Dedifferentiated amniotic fluid mesenchymal stem cell (primary cell): ENCODE results near the gene CRTC1.
"Not testable (repeated sequence)": the region's sequence is repeated elsewhere in the genome, so short reads cannot be mapped to it uniquely, and the experiment has no call there.

Source experiments
- DNase-seq: peaks from one replicate; pipeline ENCODE4 v3.0.0-alpha.2; 2016; ENCODE audit errors: extremely low spot score

CRTC1 gene

GRCh38 chr19:18669883-18670282, 13.6 kb upstream of the CRTC1 start:
- DNase-seq = no peak

- no peak for DNase-seq
Measured at GRCh38 chr19:18670312-18670711, 13.2 kb upstream of the CRTC1 start.

DNA sequence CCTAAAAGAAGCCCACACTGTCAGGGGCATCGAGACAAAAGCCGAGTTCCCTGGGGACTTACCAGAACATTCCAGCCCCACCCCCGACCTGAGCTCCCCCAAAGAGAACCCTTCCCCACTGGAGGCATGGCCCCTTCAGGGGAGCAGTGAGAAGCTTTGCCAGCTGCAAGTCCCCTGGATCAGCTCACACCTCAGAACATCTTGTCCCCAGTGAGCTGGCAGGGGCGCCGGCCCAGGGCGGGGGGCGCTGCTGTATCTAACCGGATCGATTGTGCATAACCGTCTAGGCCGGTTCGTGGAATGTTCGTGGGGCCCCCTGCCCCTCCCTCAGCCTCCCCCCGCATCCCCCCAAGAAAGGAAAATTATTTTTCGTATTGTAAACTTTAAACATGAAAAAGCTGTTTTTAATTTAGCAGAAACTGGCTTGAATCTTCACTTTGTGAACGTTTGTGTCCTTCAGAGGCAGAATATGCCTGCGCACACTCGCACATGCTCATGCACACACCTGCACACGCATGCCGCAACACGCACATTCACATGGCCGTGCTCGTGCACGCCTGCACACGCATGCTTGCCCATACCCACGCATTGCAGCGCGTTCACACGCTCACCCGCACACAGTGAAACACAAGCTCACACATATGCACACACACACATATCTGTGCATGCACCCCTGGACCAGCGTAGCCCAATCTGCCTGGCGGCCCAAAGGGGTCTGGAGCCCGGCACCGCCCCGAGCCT, 12.0 kb upstream of the CRTC1 start:
- no peak for DNase-seq

DNA sequence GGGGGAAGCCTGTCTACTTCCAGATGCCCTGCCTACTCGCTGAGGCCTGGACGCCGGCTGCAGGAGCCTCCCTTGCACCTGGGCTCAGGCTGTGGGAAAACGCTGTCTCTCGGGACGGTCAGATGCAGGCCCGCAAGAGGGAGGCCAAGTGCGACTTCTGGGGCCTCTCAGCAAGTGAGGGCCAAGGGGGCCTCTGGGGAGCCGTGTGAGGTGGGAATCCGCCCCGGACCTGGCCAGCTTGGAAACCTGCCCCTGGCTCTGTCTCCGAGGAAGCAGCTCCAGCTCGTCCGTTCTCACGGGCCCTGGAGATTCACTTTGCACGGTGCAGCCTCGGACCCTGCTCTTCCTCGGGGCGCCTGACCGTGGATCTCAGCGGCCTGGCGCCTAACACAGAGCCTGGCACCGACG, 11.4 kb upstream of the CRTC1 start:
- no peak for DNase-seq

GRCh38 chr19:18672606-18673337, 10.7 kb upstream of the CRTC1 start:
- no peak for DNase-seq

DNA sequence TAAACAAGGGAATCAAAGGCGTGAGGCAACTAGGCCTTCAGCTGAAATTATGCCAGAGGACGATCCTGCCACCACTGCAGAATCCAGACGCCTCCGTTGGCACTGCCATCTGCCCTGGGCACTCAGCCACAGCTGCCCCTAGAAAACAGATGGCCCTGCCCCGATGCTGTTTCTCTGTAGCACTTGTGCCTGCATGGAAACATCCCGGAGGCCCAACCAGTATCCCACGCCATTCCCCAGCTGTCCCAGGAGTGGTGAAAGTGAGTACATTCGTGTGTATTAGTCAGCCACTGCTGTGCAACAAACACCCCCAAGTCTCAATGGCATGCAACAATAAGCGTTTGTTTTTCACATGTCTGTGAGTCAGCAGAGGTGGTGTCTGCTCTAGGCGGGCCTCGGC, 8.9 kb upstream of the CRTC1 start:
- no peak for DNase-seq

GRCh38 chr19:18675779-18676178, 7.7 kb upstream of the CRTC1 start:
- DNase-seq = no peak

GRCh38 chr19:18676692-18677091, 6.8 kb upstream of the CRTC1 start:
- DNase-seq = no peak

DNA sequence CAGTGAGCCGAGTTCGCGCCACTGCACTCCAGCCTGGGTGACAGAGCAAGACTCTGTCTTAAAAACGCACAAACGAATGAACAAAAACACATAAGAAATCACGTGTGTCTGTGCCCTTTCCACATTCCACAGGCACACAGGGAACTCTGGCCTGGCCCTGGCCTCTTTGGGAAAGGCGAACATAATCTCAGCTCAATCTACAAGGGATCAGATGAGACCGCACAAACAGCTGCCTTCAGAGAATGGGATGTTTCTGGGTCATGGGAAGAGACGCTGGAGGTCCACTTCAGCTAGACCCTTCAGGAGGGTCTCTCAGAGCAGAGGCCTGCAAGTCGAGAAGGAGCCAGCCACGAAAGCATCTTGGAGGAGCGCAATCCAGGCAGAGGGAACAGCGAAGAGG, 6.3 kb upstream of the CRTC1 start:
- no peak for DNase-seq

DNA sequence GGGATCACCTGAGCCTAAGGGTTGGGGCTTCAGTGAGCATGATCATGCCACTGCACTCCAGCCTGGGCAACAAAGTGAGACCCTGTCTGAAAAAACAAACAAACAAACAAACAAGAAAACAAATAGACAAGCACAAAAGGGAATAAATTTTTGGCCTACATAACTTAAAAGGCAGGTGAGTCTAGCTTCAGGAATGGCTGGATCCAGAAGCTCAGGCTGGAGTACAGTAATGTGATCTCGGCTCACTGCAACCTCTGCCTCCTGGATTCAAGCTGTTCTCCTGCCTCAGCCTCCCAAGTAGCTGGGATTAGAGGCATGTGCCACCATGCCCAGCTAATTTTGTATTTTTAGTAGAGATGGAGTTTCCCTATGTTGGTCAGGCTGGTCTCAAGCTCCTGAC, 3.3 kb upstream of the CRTC1 start:
- DNase-seq = not testable (repeated sequence)

GRCh38 chr19:18682807-18683108, 722 bp upstream of the CRTC1 start:
- DNase-seq = no peak

DNA sequence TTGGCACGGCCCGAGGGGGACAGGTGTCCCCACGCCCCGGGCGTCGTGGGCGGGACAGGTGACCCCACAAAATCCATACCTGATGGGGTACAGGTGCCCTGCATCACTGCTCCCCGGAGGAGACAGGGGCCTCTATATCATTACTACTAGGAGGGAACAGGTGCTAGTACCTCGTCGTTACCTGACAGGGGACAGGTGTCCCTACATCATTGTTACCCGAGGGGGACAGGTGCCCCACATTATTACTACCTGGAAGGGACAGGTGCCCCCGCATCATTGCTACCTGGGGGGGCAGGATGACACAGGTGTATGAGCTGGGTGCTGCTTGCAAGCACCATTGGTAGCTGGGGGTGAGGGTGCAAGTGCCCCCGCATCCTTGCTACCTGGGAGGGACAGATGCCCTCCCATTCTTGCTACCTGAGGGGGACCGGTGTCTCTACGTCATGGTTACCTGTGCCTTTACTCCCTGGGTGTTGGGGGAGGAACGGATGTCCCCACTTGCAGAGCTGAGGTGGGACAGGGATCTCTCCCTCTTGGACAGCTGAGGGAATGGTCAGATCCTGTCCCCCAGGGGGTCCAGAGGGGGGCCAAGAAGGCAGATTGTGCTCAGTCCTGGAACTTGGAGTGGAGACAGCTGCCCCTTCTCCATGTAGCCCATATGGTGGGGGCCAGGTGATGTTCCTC, 620 bp downstream of the CRTC1 start:
- DNase-seq = no peak

GRCh38 chr19:18684642-18684993, 1.1 kb downstream of the CRTC1 start:
- DNase-seq = no peak

GRCh38 chr19:18685597-18686190, 2.2 kb downstream of the CRTC1 start:
- DNase-seq = no peak

GRCh38 chr19:18687740-18688465, 4.4 kb downstream of the CRTC1 start:
- no peak for DNase-seq

GRCh38 chr19:18696023-18696422, 12.5 kb downstream of the CRTC1 start:
- DNase-seq = no peak

GRCh38 chr19:18697680-18698079, 14.2 kb downstream of the CRTC1 start:
- DNase-seq = no peak

DNA sequence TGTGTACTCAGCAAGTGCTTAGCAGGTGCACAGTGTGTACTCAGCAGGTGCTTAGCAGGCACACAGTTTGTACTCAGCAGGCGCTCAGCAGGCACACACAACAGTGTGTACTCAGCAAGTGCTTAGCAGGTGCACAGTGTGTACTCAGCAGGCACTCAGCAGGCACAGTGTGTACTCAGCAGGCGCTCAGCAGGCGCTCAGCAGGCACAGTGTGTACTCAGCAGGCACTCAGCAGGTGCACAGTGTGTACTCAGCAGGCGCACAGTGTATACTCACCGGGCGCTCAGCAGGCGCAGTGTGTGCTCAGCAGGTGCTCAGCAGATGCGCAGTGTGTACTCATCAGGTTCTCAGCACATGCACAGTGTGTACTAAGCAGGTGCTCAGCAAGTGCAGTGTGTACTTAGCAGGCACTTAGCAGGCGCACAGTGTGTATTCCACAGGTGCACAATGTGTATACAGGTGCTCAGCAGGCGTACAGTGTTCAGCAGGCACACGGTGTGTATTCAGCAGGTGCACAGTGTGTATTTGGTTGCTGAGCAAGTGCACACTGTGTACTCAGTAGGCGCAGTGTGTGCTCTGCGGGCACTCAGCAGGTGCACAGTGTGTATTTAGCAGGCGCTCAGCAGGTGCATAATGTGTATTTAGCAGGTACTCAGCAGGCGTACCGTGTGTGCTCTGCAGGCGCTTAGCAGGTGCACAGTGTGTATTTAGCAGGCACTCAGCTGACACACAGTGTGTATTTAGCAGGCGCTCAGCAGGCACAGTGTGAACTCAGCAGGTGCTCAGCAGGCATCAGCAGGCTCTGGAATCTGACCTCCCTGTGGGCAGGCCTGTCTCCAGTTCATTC, 15.1 kb downstream of the CRTC1 start:
- DNase-seq = no peak

- no peak for DNase-seq
Measured at GRCh38 chr19:18699403-18700054, 16.0 kb downstream of the CRTC1 start.

GRCh38 chr19:18700501-18701249, 17.2 kb downstream of the CRTC1 start:
- no peak for DNase-seq
